Right atrium auricular region (tissue), 2 donors: Measurements from ENCODE around the gene TDRD15. TPM values are rescaled to one million over a fixed set of nuclear protein-coding genes. Genes with fewer than 3 reads are reported as not detected.

ENCODE experiments used
- DNase-seq: peaks from one replicate; pipeline ENCODE4 v3.0.0-alpha.2; 2019; ENCODE audit warnings: low spot score
- H3K27ac ChIP-seq, 2 donors: fragments of 200-600 bp; sonication (generic); 1 replicate in 1 of 2; 2 replicates in 1 of 2; pipeline ENCODE4 v1.5.1; 2016 to 2019
- H3K27me3 ChIP-seq, 2 donors: fragments of 200-600 bp; sonication (generic); one replicate each; pipeline versions ENCODE4 v1.5.1 to v1.6.0; 2017 to 2019
- H3K36me3 ChIP-seq: fragments of 200-600 bp; sonication (generic); one replicate; pipeline ENCODE4 v1.5.1; 2016
- H3K4me1 ChIP-seq, 2 donors: fragments of 200-600 bp; sonication (generic); one replicate each; pipeline versions ENCODE4 v1.5.1 to v1.6.0; 2017 to 2019
- H3K4me3 ChIP-seq, 2 donors: fragments of 200-600 bp; sonication (generic); 1 replicate in 1 of 2; 2 replicates in 1 of 2; pipeline ENCODE4 v1.5.1; 2017 to 2019; ENCODE audit warnings: mild to moderate bottlenecking in 1 of 2, moderate library complexity in 1 of 2
- H3K9me3 ChIP-seq, 2 donors: fragments of 200-600 bp; sonication (generic); one replicate each; pipeline ENCODE4 v1.5.1; 2019
- total RNA-seq, 2 donors: library from RNA; depleted of rRNA; stranded (reverse); fragments of >200 nt; gene quantifications; one replicate each; pipeline ENCODE4 v1.1.0, GENCODE V29; 2016
- TF ChIP-seq, protein P1 (sequence below), 2 donors: fragments of 200-600 bp; sonication (generic); IDR thresholded peaks; one replicate each; pipeline ENCODE4 v1.5.1; 2019; ENCODE audit warnings: antibody characterized with exemption in 2 of 2

The TDRD15 gene
- total RNA-seq = 1 to 10 TPM in 1 of 2 donors, not detected in 1; 1.7 TPM

DNA sequence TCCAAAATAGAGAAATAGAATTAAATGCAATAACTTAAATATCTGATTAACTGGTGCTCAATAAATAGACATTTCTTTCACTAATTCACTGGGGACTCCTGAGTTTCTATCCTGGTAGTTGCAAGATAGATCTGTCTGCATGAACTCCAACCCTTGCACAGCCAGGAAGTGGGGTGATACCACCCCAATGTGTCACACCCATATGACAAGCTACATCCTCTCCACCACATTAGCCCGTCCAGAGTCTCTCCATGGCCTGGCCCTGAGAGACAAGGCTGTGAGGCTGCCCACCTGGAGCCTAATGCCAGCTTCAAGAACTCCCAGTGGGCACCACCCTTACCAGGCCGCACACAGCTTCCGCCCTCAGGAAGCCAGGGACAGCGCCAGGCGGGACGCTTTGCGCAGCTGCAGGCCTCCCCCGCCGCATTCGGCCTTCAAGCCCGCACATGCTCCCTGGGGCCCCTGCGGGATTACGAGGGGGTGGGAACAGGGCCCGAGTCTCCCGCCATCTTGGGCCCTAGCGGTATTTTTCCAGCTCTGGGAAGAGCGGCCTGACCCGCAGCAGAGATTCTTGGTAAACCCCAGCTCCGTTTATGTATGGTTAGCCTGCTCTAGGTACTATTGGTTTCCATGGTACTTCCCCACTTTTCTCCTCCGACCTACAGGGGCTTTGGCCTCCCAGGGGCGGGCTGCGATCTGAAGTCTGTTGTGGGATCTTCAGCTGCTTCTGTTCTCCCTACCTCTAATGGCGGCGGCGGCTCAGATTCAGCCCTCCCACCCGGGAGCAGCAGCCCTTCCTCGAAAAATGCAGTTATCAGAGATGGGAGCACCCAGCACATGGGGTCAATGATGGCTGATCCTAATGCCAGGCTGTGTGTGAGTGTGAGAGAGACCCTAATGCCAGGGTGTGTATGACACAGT is at the start of gene TDRD15:
Gene TDRD15, plus strand, starts transcription at position 496 of the 921 bp plus-strand sequence. CDS start 13,500 bp downstream, outside the sequence.
- Histone ChIP-seq H3K27ac (no peak within 1 kb of the TSS), H3K36me3 (no peaks in the 10 kb centered on the region), H3K4me3 (no peak within 1 kb of the TSS), H3K27me3 (no peaks in the 10 kb centered on the region), H3K9me3 (no peaks in the 10 kb centered on the region), H3K4me1 (no peaks in the 10 kb centered on the region)
- DNase-seq = no peak
- TF ChIP-seq, protein P1, sequence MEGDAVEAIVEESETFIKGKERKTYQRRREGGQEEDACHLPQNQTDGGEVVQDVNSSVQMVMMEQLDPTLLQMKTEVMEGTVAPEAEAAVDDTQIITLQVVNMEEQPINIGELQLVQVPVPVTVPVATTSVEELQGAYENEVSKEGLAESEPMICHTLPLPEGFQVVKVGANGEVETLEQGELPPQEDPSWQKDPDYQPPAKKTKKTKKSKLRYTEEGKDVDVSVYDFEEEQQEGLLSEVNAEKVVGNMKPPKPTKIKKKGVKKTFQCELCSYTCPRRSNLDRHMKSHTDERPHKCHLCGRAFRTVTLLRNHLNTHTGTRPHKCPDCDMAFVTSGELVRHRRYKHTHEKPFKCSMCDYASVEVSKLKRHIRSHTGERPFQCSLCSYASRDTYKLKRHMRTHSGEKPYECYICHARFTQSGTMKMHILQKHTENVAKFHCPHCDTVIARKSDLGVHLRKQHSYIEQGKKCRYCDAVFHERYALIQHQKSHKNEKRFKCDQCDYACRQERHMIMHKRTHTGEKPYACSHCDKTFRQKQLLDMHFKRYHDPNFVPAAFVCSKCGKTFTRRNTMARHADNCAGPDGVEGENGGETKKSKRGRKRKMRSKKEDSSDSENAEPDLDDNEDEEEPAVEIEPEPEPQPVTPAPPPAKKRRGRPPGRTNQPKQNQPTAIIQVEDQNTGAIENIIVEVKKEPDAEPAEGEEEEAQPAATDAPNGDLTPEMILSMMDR (IDR thresholded peaks at IDR 0.05) = no peak

DNA sequence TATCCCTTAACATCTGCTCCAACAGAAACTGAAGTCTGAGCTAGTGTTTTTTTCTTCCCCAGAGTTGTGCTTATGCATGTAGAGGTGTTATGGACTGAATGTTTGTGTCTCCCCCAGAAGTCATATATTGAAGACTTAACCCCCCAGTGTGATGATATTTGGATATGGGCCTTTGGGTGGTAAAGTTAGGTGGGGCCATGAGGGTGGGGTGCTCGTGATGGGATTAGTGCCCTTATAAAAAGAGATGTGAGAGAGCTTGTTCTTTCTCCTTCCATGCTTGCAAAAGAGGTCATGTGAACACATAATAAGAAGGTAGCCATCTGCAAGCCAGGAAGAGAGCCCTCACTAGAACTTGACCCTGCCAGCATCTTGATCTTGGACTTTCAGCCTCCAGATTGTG is 45.5 kb upstream of the TDRD15 start:
- TF ChIP-seq, protein P1 (IDR thresholded peaks at IDR 0.05) = no peak

DNA sequence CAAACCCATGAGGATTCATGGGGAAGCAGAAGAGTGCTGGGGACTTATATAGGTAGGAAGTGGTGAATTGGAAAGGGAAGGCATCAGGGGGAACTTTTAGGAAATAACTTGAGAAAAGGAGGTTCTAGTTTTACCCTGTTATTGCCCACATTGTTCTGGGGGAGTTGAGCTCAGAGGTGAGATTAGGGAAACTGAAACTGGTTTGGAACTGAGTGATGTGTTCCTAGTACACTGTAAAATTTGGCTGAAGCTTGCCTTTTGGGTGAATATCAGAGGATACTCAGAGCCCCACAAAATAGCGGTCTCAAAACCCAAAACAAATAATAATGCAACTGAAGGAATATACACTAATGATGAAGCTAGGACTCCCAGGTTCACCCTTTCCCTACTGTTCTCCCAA is 40.3 kb upstream of the TDRD15 start:
- Histone ChIP-seq H3K4me3 (no peak overlapping the region), H3K9me3 (no peaks in the 10 kb centered on the region), H3K27me3 (no peaks in the 10 kb centered on the region), H3K36me3 (no peaks in the 10 kb centered on the region), H3K27ac (no peak overlapping the region), H3K4me1 (no peaks in the 10 kb centered on the region)
- no peak for DNase-seq
- TF ChIP-seq, protein P1 (IDR thresholded peaks at IDR 0.05) = no peak

More for the DNA sequence above, 45.5 kb upstream of the TDRD15 start:
- no peaks in the 10 kb centered on the region for H3K27me3 ChIP-seq
- H3K27ac ChIP-seq = no peak overlapping the region
- H3K9me3 ChIP-seq = no peaks in the 10 kb centered on the region
- H3K36me3 ChIP-seq = no peaks in the 10 kb centered on the region
- H3K4me3 ChIP-seq = no peak overlapping the region
- no peaks in the 10 kb centered on the region for H3K4me1 ChIP-seq
- no peak for DNase-seq

DNA sequence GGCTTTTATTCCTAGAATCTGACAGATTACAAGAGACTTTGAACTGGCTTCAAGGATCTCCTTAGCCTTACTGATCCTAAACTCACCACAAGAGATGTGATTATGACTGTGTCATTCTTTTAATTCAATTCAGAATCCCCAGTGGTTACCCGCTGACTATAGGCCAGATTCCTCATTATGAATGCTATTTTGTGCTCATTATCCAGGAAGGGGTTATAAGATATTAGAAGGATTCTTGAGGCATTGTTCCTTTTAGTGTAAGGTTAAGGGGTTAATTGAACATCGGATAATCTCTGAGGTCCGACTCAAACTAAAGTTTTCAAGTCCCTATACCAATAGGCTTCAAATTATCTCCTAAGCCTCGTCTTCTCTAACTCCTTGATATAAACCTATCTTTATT is 39.4 kb upstream of the TDRD15 start:
- DNase-seq = no peak
- Histone ChIP-seq H3K27me3 (no peaks in the 10 kb centered on the region), H3K4me1 (no peaks in the 10 kb centered on the region), H3K36me3 (no peaks in the 10 kb centered on the region), H3K4me3 (no peak overlapping the region), H3K9me3 (no peaks in the 10 kb centered on the region), H3K27ac (no peak overlapping the region)
- TF ChIP-seq, protein P1 (IDR thresholded peaks at IDR 0.05) = no peak

DNA sequence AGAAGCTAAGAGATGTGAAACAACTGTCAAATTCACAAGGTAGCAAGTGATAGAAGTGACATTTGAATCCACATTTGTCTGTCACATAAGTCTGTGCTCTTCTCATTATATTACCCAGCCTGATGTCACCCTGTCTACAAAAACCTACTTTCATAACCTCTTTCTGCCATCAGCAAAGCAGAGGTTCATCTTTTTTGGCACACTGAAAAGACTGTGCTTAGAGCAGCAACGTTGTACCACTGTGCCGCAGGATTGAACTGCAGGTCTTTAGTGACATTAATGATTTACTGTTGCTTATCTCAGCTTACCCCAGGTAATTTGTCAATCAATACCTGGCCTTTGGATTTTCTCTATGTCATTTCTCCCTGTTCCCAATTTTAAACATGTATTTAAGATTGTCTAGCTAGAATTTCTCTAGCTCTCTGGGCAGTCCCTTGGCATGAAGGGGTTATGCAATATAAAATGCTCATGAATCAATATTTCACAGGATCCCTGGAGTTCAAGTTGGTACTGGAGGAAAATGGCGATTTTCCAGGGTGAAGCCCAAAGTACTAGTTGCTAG is 31.4 kb upstream of the TDRD15 start:
- H3K4me3 ChIP-seq = no peak overlapping the region
- H3K27me3 ChIP-seq = no peaks in the 10 kb centered on the region
- H3K4me1 ChIP-seq = no peaks in the 10 kb centered on the region
- no peaks in the 10 kb centered on the region for H3K9me3 ChIP-seq
- H3K36me3 ChIP-seq = no peaks in the 10 kb centered on the region
- DNase-seq = no peak
- TF ChIP-seq, protein P1 (IDR thresholded peaks at IDR 0.05) = no peak
- H3K27ac ChIP-seq = no peak overlapping the region
